Activated T-helper 2 cell treated with anti-CD3 and anti-CD28 coated beads, Interferon-gamma antibody, Interleukin-2, Interleukin-4, amounts not matched to agents 10 μg/mL and 5 μg/mL and 100 μg/mL, durations not matched to agents 14 hours and 24 hours and 36 hours (primary cell): ENCODE results near the gene MVD. TPM values are rescaled to one million over a fixed set of nuclear protein-coding genes. Genes with fewer than 3 reads are reported as not detected.

ENCODE experiments used
- DNase-seq: peaks from one replicate; pipeline ENCODE4 v3.0.0; 2021; ENCODE audit warnings: low spot score
- H3K27ac Mint-ChIP-seq: one replicate; pipeline ENCODE4 v1.8.0; 2021; ENCODE audit warnings: mixed read lengths
- H3K27me3 Mint-ChIP-seq: one replicate; pipeline ENCODE4 v1.8.0; 2021; ENCODE audit warnings: low read depth, mixed read lengths
- H3K36me3 Mint-ChIP-seq: one replicate; pipeline ENCODE4 v1.8.0; 2021; ENCODE audit warnings: low read depth, mixed read lengths
- H3K4me1 Mint-ChIP-seq: one replicate; pipeline ENCODE4 v1.8.0; 2021; ENCODE audit warnings: low read depth, mixed read lengths
- H3K4me3 Mint-ChIP-seq: one replicate; pipeline ENCODE4 v1.8.0; 2021; ENCODE audit warnings: low read depth, mild to moderate bottlenecking, moderate library complexity, mixed read lengths
- H3K9me3 Mint-ChIP-seq: one replicate; pipeline ENCODE4 v1.8.0; 2021; ENCODE audit warnings: mixed read lengths
- intact Hi-C: fragments of 100-400 bp; cut with micrococcal nuclease; formaldehyde crosslinking; loops from one replicate; pipeline ENCODE4 v1.15.1; 2023
- total RNA-seq: library from RNA; stranded (reverse); gene quantifications from 2 replicates; pipeline ENCODE4 v1.2.3, GENCODE V29; 2022

The MVD gene
- total RNA-seq, 1 donor from 2014 or later = 132 TPM

DNA sequence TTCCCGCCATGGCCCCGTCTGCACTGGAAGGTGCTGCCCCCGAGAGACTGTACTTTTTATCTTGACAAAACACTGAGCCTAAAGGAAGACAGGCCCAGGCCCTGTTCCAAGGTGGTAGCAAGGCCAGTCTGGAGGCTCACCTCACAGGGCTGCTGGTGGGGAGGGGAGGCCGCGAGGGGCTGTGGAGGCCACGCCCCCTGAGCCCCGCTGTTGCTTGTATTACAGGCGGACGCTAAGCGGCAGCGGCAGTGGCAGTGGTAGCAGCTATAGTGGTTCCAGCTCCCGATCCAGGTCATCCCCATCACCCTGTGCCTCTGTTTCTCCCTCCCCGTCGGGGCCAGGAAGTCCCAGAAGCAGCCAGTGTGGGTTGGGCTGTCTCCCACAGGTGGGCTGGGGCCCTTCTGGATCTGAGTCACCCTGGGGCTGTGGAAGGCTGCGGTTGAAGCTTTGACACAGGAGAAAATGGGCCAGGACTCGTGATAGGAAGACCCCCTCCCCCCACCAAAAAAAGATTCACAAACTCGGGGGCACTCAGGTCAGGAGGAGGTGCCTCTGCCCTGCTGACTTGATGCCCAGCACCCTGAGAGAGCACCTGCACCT is 37.8 kb downstream of the MVD start:
- H3K4me3 Mint-ChIP-seq = no peak overlapping the region
- intact Hi-C loops = no loop called here
- peaks cover 52% of the 10 kb centered on the region for H3K36me3 Mint-ChIP-seq
- H3K4me1 Mint-ChIP-seq = peaks cover 3% of the 10 kb centered on the region
- H3K27ac Mint-ChIP-seq = no peak overlapping the region
- H3K27me3 Mint-ChIP-seq = no peaks in the 10 kb centered on the region
- DNase-seq = no peak
- H3K9me3 Mint-ChIP-seq = no peaks in the 10 kb centered on the region

DNA sequence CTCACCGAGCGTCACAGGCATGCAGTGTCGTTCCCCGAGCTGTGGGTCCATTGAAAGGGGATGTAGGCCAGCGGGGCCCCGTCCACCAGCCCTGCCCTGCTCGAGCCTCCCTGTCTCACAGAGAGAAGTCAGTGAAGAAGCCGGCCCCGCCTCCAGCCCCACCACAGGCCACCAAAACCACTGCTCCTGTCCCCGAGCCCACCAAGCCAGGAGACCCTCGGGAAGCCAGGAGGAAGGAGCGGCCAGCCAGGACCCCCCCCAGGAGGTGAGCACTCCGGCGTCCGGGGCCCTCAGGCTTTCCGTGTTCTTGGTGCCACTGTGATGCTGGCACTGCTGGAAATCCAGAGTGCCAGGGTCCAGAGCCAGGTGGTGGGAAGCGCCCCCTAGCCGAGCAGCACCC is 38.4 kb downstream of the MVD start:
- Mint-ChIP-seq H3K4me3 (no peak overlapping the region), H3K36me3 (peaks cover 58% of the 10 kb centered on the region), H3K27me3 (no peaks in the 10 kb centered on the region), H3K27ac (no peak overlapping the region), H3K4me1 (peaks cover 8% of the 10 kb centered on the region), H3K9me3 (no peaks in the 10 kb centered on the region)
- no peak for DNase-seq
- intact Hi-C loops = no loop called here

GRCh38 chr16:88623858-88624257 is 39.0 kb downstream of the MVD start:
- H3K27ac Mint-ChIP-seq = no peak overlapping the region
- no peaks in the 10 kb centered on the region for H3K27me3 Mint-ChIP-seq
- intact Hi-C loops = no loop called here
- H3K36me3 Mint-ChIP-seq = peaks cover 63% of the 10 kb centered on the region
- no peak for DNase-seq
- no peak overlapping the region for H3K4me3 Mint-ChIP-seq
- peaks cover 10% of the 10 kb centered on the region for H3K4me1 Mint-ChIP-seq
- no peaks in the 10 kb centered on the region for H3K9me3 Mint-ChIP-seq

DNA sequence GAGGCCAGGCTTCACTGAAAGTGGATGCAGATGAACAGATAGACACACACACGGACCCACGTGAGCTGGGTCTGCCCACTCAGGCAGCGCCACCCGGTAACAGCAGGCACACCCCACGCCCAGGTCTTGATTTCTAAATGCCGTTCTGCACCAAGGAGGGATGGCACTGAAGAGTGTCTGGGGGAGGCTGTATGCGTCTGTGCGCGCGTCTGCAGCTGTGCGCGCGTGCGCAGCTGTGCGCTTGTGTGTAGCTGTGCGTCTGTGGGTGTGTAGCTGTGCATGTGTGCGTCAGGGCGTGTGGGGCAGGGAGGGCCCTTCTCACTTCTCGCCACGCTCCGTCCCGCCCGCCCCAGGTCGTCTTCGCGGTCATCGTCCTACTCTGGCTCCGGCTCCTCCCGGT is 40.0 kb downstream of the MVD start:
- Mint-ChIP-seq H3K9me3 (no peaks in the 10 kb centered on the region), H3K27me3 (no peaks in the 10 kb centered on the region), H3K4me3 (no peak overlapping the region), H3K36me3 (peaks cover 56% of the 10 kb centered on the region), H3K27ac (no peak overlapping the region), H3K4me1 (peaks cover 10% of the 10 kb centered on the region)
- no peak for DNase-seq
- intact Hi-C loops = no loop called here

GRCh38 chr16:88622125-88622524 is 40.8 kb downstream of the MVD start:
- DNase-seq = no peak
- H3K9me3 Mint-ChIP-seq = no peaks in the 10 kb centered on the region
- H3K27me3 Mint-ChIP-seq = no peaks in the 10 kb centered on the region
- H3K36me3 Mint-ChIP-seq = peaks cover 52% of the 10 kb centered on the region
- no peak overlapping the region for H3K27ac Mint-ChIP-seq
- intact Hi-C loops = no loop called here
- peaks cover 10% of the 10 kb centered on the region for H3K4me1 Mint-ChIP-seq
- no peak overlapping the region for H3K4me3 Mint-ChIP-seq

DNA sequence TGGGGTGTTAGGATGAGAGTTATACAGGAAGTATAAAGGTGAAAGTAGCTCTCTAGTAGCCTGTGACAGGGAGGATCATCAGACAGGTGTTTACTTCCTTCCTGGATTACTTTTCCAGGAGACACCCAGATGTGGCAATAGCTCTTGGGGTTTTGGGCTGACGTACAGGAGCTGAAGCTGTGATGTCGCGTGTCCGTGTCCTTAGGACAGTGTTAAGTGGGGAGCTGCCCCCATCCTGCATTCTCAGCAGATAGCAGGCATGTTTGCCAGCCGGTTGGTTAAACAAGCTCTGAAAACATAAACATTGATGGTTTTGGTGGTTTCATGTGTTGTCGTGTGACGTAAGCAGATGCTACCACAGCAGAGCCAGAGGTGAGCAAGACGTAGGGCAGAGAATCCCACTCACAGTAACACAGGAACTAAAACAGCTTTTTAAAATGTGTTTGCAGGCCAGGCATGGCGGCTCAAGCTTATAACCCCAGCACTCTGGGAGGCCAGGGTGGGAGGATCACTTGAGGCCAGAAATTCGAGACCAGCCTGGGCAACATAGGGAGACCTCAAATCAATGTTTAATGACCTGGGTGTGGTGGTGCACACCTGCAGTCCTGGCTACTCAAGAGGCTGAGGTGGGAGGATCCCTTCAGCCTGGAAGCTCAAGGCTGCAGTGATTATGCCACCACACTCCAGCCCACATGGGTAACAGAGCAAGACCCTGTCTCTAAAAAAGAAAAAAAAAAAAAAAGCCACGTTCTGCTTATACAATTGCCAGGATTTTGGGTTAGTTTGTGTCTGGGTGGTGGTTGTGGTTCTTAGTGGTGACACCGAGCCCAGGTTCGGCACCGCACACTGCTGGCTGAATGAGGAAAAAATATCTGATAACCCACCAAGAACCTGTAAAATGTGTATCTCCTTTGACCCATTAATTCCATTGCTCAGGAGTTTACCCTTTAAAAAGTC is 42.8 kb downstream of the MVD start:
- Mint-ChIP-seq H3K36me3 (peaks cover 53% of the 10 kb centered on the region), H3K9me3 (no peaks in the 10 kb centered on the region), H3K27me3 (no peaks in the 10 kb centered on the region), H3K27ac (peak overlapping the region; percentile 52), H3K4me3 (no peak overlapping the region), H3K4me1 (peaks cover 10% of the 10 kb centered on the region)
- peak; percentile 31 for DNase-seq
- intact Hi-C loops = no loop called here

DNA sequence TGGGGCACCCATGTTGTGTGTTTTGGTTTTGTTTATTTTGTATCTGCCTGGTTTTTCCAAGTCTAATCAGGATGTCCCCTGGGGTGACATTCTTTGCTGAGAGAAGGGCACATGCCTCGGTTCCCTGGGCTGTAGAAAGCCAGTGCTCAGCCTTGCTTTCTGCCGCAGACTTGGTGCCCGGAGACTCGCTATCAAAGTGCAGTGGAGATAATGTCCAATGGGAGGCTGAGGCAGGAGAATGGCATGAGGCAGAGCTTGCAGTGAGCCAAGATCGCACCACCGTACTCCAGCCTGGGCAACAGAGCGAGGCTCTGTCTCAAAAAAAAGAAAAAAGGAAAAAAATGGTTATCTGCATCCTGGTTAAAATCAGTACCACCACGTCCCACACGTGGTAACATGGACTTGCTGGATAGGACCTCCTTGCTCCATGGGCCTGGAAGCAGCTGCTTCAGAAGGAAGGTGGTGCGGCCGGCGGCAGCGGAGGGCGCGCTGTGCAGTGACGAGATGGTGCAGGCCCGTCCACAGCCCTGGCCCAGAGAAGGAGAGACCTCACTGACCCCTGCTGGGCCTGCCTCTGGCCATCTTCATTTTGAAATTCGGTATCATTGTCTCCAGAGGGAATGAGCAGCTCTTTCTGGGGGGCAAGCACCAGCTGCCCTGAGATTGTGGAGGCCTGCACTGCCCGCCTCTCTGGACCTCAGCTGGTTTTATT is 43.8 kb downstream of the MVD start:
- Mint-ChIP-seq H3K27me3 (no peaks in the 10 kb centered on the region), H3K9me3 (no peaks in the 10 kb centered on the region), H3K4me1 (peaks cover 10% of the 10 kb centered on the region), H3K36me3 (peaks cover 52% of the 10 kb centered on the region), H3K4me3 (no peak overlapping the region), H3K27ac (no peak overlapping the region)
- DNase-seq = no peak
- intact Hi-C loops = no loop called here

DNA sequence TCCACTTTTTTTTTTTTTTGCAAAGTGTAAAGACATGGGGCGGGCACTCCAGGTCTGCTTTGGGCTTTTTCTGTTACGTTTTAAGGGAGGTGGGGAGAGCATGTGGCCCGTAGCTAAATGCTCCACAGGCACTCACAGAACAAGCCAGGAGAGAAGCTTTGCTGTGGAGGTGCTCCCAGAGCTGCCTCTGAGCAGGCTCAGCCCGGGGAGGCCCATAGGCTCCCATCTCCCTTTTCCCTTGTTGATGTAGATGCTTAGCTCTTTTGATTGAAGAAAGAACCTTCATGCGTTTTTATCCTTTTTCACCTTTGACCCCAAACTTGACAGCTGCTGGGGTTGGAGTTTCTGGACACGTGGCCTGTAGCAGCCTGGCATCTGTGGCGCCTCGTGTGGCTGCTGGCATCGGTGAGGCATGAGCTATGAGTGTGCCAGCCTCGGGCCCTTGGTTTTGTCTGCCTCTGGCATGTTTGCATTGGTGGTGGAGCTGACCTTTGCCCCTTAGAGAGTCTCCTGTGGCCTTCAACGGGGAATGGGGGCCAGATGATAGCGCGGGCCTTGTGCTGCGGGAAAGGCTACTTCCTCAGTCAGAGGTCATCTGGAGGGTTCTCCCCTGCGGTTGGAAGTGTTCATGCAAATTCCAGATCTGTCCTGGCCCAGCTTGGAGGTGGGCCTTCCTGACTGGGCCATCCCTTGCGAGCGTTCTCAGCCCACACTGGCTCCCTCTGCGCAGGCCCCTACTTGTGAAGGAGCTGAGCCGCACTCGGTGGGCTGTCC is 44.5 kb downstream of the MVD start:
- H3K4me3 Mint-ChIP-seq = no peak overlapping the region
- intact Hi-C loops = no loop called here
- H3K27me3 Mint-ChIP-seq = no peaks in the 10 kb centered on the region
- no peaks in the 10 kb centered on the region for H3K9me3 Mint-ChIP-seq
- no peak for DNase-seq
- H3K27ac Mint-ChIP-seq = no peak overlapping the region
- peaks cover 49% of the 10 kb centered on the region for H3K36me3 Mint-ChIP-seq
- H3K4me1 Mint-ChIP-seq = peaks cover 10% of the 10 kb centered on the region

DNA sequence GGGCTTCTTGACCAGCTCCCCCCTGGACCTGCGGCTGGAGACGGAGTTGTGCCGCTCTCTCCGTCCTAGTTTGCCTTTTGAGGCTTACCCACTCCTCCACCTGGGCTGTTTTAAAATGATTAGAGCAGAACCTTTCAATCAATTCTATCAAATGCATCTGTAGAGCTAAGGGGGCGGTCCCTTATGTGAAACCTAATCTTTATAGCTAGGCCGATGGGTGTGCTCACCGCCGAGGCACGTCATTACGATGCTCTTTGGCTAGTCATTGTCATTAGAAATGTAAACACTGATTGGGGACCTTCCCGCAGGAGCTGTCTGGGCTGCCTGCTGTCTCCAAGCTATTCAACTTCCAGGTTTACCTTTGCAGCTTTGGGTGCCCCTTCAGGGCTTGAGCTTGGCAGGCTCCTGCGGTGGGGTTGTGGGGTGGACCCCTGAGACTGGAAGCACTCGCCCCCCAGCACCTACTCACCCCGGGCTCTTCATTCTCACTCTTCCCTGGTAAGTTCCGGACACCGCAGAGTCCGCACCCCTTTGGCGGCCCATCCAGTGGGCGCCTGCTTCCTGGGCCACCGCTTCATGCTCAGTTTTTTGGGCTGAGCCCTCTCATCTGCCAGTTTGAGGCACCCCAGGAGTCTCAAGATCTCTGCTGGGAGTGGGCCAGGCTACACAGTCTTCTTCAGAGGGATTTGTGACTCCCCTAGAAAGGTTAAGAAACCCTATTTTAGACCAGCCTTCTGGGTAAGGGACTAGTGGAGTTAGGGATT is 45.4 kb downstream of the MVD start:
- no peak overlapping the region for H3K27ac Mint-ChIP-seq
- intact Hi-C loops = no loop called here
- no peaks in the 10 kb centered on the region for H3K9me3 Mint-ChIP-seq
- peaks cover 10% of the 10 kb centered on the region for H3K4me1 Mint-ChIP-seq
- no peak for DNase-seq
- peaks cover 48% of the 10 kb centered on the region for H3K36me3 Mint-ChIP-seq
- no peak overlapping the region for H3K4me3 Mint-ChIP-seq
- H3K27me3 Mint-ChIP-seq = no peaks in the 10 kb centered on the region

GRCh38 chr16:88616736-88617135 is 46.2 kb downstream of the MVD start:
- Mint-ChIP-seq H3K4me3 (no peak overlapping the region), H3K27ac (no peak overlapping the region), H3K4me1 (peaks cover 10% of the 10 kb centered on the region), H3K27me3 (no peaks in the 10 kb centered on the region), H3K36me3 (peaks cover 42% of the 10 kb centered on the region), H3K9me3 (no peaks in the 10 kb centered on the region)
- intact Hi-C loops = no loop called here
- DNase-seq = no peak

DNA sequence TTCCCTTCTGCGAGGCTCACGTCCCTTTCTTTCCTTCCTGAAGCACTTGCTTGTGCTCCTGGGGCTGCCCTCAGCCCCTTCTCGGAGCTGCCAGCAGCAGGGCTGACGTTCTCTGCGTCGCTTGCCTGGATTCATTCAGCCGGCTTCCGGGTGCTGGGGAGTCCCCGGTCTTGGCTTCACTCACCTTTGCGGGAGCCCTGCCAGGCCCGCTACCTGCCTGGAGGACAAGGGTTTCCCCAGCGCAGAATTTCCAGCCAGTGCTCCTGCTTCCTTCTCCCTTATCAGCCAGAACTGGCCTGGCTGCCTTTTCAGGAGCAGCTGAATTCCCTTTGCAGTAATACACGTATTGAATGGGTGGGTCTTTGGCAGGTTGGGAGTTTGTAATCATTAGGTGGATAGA is 46.6 kb downstream of the MVD start:
- Mint-ChIP-seq H3K4me3 (no peak overlapping the region), H3K36me3 (peaks cover 42% of the 10 kb centered on the region), H3K27me3 (no peaks in the 10 kb centered on the region), H3K9me3 (no peaks in the 10 kb centered on the region), H3K4me1 (peaks cover 10% of the 10 kb centered on the region), H3K27ac (peak overlapping the region; percentile 55)
- intact Hi-C loops = no loop called here
- DNase-seq = no peak
